ENCODE results near the gene DRGX. TPM values are rescaled to one million over a fixed set of nuclear protein-coding genes. Genes with fewer than 3 reads are reported as not detected.

Gene DRGX
- total RNA-seq, 1 donor from 2014 or later = not detected

GRCh38 chr10:49349390-49349789 is 46.5 kb downstream of the DRGX start:
- no peak overlapping the region for H3K4me3 ChIP-seq (ENCODE audit: low read depth, low read length)
- no peak for TF ChIP-seq CTCF (IDR thresholded peaks at IDR 0.05; ENCODE audit: insufficient read depth, low read length, severe bottlenecking)
- H3K36me3 ChIP-seq (ENCODE audit: control insufficient read depth, insufficient read depth, low read length) = no peaks in the 10 kb centered on the region
- DNase-seq (ENCODE audit: low read depth) (no peak), FAIRE-seq (no peak)
- no peaks in the 10 kb centered on the region for H3K27me3 ChIP-seq (ENCODE audit: control insufficient read depth, insufficient read depth, low read length)

GRCh38 chr10:49348593-49348992 is 47.3 kb downstream of the DRGX start:
- Histone ChIP-seq H3K4me3 (ENCODE audit: low read depth, low read length) (no peak overlapping the region), H3K27me3 (ENCODE audit: control insufficient read depth, insufficient read depth, low read length) (no peaks in the 10 kb centered on the region), H3K36me3 (ENCODE audit: control insufficient read depth, insufficient read depth, low read length) (no peaks in the 10 kb centered on the region)
- no peak for DNase-seq (ENCODE audit: low read depth)
- no peak for TF ChIP-seq CTCF (IDR thresholded peaks at IDR 0.05; ENCODE audit: insufficient read depth, low read length, severe bottlenecking)
- FAIRE-seq = no peak

GRCh38 chr10:49347827-49348226 is 48.1 kb downstream of the DRGX start:
- TF ChIP-seq CTCF (IDR thresholded peaks at IDR 0.05; ENCODE audit: insufficient read depth, low read length, severe bottlenecking) = no peak
- DNase-seq (ENCODE audit: low read depth) (no peak), FAIRE-seq (no peak)
- Histone ChIP-seq H3K27me3 (ENCODE audit: control insufficient read depth, insufficient read depth, low read length) (no peaks in the 10 kb centered on the region), H3K36me3 (ENCODE audit: control insufficient read depth, insufficient read depth, low read length) (no peaks in the 10 kb centered on the region), H3K4me3 (ENCODE audit: low read depth, low read length) (no peak overlapping the region)

GRCh38 chr10:49347342-49347741 is 48.5 kb downstream of the DRGX start:
- Histone ChIP-seq H3K27me3 (ENCODE audit: control insufficient read depth, insufficient read depth, low read length) (no peaks in the 10 kb centered on the region), H3K4me3 (ENCODE audit: low read depth, low read length) (no peak overlapping the region), H3K36me3 (ENCODE audit: control insufficient read depth, insufficient read depth, low read length) (no peaks in the 10 kb centered on the region)
- TF ChIP-seq CTCF (IDR thresholded peaks at IDR 0.05; ENCODE audit: insufficient read depth, low read length, severe bottlenecking) = no peak
- FAIRE-seq (no peak), DNase-seq (ENCODE audit: low read depth) (no peak)

- no peaks in the 10 kb centered on the region for H3K27me3 ChIP-seq (ENCODE audit: control insufficient read depth, insufficient read depth, low read length)
- no peaks in the 10 kb centered on the region for H3K36me3 ChIP-seq (ENCODE audit: control insufficient read depth, insufficient read depth, low read length)
- TF ChIP-seq CTCF (IDR thresholded peaks at IDR 0.05; ENCODE audit: insufficient read depth, low read length, severe bottlenecking) = no peak
- no peak for FAIRE-seq
- DNase-seq (ENCODE audit: low read depth) = no peak
- H3K4me3 ChIP-seq (ENCODE audit: low read depth, low read length) = no peak overlapping the region
These were observed 51.0 kb downstream of the DRGX start for GRCh38 chr10:49344840-49345239.

- DNase-seq (ENCODE audit: low read depth) = no peak
- FAIRE-seq = no peak
- no peak for TF ChIP-seq CTCF (IDR thresholded peaks at IDR 0.05; ENCODE audit: insufficient read depth, low read length, severe bottlenecking)
- H3K36me3 ChIP-seq (ENCODE audit: control insufficient read depth, insufficient read depth, low read length) = no peaks in the 10 kb centered on the region
- H3K4me3 ChIP-seq (ENCODE audit: low read depth, low read length) = no peak overlapping the region
- no peaks in the 10 kb centered on the region for H3K27me3 ChIP-seq (ENCODE audit: control insufficient read depth, insufficient read depth, low read length)
These were observed 57.3 kb downstream of the DRGX start for GRCh38 chr10:49338604-49339003.

Data from bronchial epithelial cell (primary cell).